Astrocyte (in vitro differentiated cells and primary cell): ENCODE data around the gene TNFAIP8L3. TPM values are rescaled to one million over a fixed set of nuclear protein-coding genes. Genes with fewer than 3 reads are reported as not detected.

ENCODE experiments used
- DNase-seq: peaks from one replicate; pipeline ENCODE4 v3.0.0-alpha.2; 2010; ENCODE audit warnings: low read depth
- FAIRE-seq: peaks from 2 replicates; lab custom pipeline; 2011; peaks lifted over from hg19 to GRCh38; lab: Jason Lieb, UNC
- H2AFZ ChIP-seq: 2 replicates; pipeline ENCODE4 v1.6.0; 2012; ENCODE audit warnings: low read depth, low read length, inconsistent platforms
- H3K27ac ChIP-seq: 2 replicates; pipeline ENCODE4 v1.5.1; 2011; ENCODE audit warnings: low read depth, low read length, inconsistent platforms
- H3K27me3 ChIP-seq: 2 replicates; pipeline ENCODE4 v1.6.0; 2011; ENCODE audit warnings: low read length, inconsistent platforms; ENCODE audit not compliant: insufficient read depth
- H3K36me3 ChIP-seq: 2 replicates; pipeline ENCODE4 v1.5.1; 2011; ENCODE audit warnings: low read length, inconsistent platforms; ENCODE audit not compliant: insufficient read depth
- H3K4me1 ChIP-seq: 2 replicates; pipeline ENCODE4 v1.5.1; 2011; ENCODE audit warnings: low read length, inconsistent platforms; ENCODE audit not compliant: insufficient read depth
- H3K4me2 ChIP-seq: 2 replicates; pipeline ENCODE4 v1.6.0; 2012; ENCODE audit warnings: low read length, inconsistent platforms
- H3K4me3 ChIP-seq: 2 replicates; pipeline ENCODE4 v1.5.1; 2011; ENCODE audit warnings: low read depth, mild to moderate bottlenecking, low read length, inconsistent platforms; ENCODE audit not compliant: insufficient read depth
- H3K79me2 ChIP-seq: 2 replicates; pipeline ENCODE4 v1.6.0; 2012; ENCODE audit warnings: mild to moderate bottlenecking, low read length, inconsistent platforms; ENCODE audit not compliant: insufficient read depth
- H3K9ac ChIP-seq: 2 replicates; pipeline ENCODE4 v1.6.0; 2012; ENCODE audit warnings: mild to moderate bottlenecking, low read length, inconsistent platforms
- H3K9me3 ChIP-seq: 2 replicates; pipeline ENCODE4 v1.5.1; 2012; ENCODE audit warnings: low read depth, mild to moderate bottlenecking, low read length, inconsistent platforms; ENCODE audit not compliant: insufficient read depth
- H4K20me1 ChIP-seq: 2 replicates; pipeline ENCODE4 v1.6.0; 2012; ENCODE audit warnings: low read length, inconsistent platforms; ENCODE audit not compliant: insufficient read depth
- H3K27ac Mint-ChIP-seq: one replicate; pipeline ENCODE4 v1.8.0; 2021; ENCODE audit warnings: mild to moderate bottlenecking, mixed read lengths; ENCODE audit not compliant: unreplicated experiment
- H3K27me3 Mint-ChIP-seq: one replicate; pipeline ENCODE4 v1.8.0; 2021; ENCODE audit warnings: low read depth, mixed read lengths; ENCODE audit not compliant: unreplicated experiment
- H3K36me3 Mint-ChIP-seq: one replicate; pipeline ENCODE4 v1.8.0; 2021; ENCODE audit warnings: low read depth, mixed read lengths; ENCODE audit not compliant: unreplicated experiment
- H3K4me1 Mint-ChIP-seq: one replicate; pipeline ENCODE4 v1.8.0; 2021; ENCODE audit warnings: low read depth, mixed read lengths; ENCODE audit not compliant: unreplicated experiment
- H3K4me3 Mint-ChIP-seq: one replicate; pipeline ENCODE4 v1.8.0; 2021; ENCODE audit warnings: mild to moderate bottlenecking, moderate library complexity, mixed read lengths; ENCODE audit not compliant: unreplicated experiment
- H3K9me3 Mint-ChIP-seq: one replicate; pipeline ENCODE4 v1.8.0; 2021; ENCODE audit warnings: mild to moderate bottlenecking, mixed read lengths; ENCODE audit not compliant: unreplicated experiment
- EZH2 ChIP-seq: IDR thresholded peaks from 2 replicates; pipeline ENCODE4 v1.6.1; 2012; ENCODE audit warnings: mild to moderate bottlenecking, low read length, inconsistent platforms; ENCODE audit not compliant: insufficient read depth
- total RNA-seq: library from RNA; stranded (reverse); gene quantifications from 2 replicates; pipeline ENCODE4 v1.2.1, GENCODE V29; 2021
- TF ChIP-seq, protein P1 (sequence below): IDR thresholded peaks from 2 replicates; pipeline ENCODE4 v1.5.1; 2011; ENCODE audit warnings: low read depth, mild to moderate bottlenecking, inconsistent platforms, low read length, moderate library complexity; ENCODE audit not compliant: insufficient read depth

The TNFAIP8L3 gene
- total RNA-seq, 1 donor from 2014 or later, result 1.1 TPM

DNA sequence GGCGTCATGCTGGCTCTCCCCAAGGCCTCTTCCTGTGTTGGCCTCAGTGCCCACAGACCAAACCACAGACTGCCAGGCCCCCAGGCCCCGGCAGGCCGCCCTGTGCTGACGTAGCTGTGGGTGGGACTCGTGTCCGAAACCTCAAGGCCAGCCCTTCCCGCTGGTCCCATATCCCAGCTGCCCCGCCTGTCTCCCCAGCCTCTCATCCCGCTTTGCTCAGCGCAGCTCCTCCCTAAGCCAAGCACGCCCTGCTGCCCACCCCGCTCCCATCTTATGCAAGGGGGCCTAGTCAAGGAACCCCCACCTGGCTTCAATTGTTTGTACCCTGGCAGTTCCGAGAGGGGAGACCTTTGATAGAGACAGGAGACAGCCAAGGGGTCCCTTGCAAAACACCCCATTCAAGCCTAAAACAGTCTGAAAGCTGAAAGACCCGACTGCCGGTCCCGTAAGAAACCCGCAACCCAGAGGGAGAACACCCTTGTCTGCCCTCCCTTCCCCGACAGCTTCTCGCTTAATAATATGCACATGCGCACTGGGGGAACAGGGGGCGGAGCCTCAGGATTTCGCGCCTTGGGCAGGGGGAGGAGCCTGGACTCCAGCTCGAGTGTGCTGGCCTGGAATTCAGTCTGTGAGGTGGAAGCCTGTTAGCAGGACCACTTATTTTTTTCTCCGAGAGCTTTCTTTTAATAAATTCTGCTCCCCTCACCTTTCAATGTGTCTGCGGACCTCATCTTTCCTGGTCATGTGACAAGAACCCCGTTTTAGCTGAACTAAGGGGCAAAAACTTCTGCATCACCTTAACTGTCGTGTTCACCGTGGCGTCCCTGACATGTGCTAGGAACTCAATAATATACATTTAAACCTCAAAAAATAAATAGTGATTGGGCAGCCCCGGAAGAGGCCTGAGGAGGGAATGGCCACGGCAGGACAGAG lies 17.2 kb downstream of the TNFAIP8L3 start:
- Histone ChIP-seq H3K4me3 (peak overlapping the region; percentile 33), H2AFZ (peak overlapping the region; percentile 75), H3K36me3 (no peaks in the 10 kb centered on the region), H3K27ac (no peak overlapping the region), H3K79me2 (no peaks in the 10 kb centered on the region), H3K9me3 (no peaks in the 10 kb centered on the region), H3K4me1 (peaks cover 4% of the 10 kb centered on the region), H3K9ac (peak overlapping the region; percentile 55), H3K4me2 (peak overlapping the region; percentile 81), H3K27me3 (peaks cover 15% of the 10 kb centered on the region), H4K20me1 (no peaks in the 10 kb centered on the region)
- no peak for FAIRE-seq
- H3K4me3 Mint-ChIP-seq, result no peak overlapping the region
- peaks cover 16% of the 10 kb centered on the region for H3K27me3 Mint-ChIP-seq
- no peak overlapping the region for H3K27ac Mint-ChIP-seq
- peaks cover 5% of the 10 kb centered on the region for H3K36me3 Mint-ChIP-seq
- TF ChIP-seq, protein P1, sequence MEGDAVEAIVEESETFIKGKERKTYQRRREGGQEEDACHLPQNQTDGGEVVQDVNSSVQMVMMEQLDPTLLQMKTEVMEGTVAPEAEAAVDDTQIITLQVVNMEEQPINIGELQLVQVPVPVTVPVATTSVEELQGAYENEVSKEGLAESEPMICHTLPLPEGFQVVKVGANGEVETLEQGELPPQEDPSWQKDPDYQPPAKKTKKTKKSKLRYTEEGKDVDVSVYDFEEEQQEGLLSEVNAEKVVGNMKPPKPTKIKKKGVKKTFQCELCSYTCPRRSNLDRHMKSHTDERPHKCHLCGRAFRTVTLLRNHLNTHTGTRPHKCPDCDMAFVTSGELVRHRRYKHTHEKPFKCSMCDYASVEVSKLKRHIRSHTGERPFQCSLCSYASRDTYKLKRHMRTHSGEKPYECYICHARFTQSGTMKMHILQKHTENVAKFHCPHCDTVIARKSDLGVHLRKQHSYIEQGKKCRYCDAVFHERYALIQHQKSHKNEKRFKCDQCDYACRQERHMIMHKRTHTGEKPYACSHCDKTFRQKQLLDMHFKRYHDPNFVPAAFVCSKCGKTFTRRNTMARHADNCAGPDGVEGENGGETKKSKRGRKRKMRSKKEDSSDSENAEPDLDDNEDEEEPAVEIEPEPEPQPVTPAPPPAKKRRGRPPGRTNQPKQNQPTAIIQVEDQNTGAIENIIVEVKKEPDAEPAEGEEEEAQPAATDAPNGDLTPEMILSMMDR, result no peak
- peaks cover 10% of the 10 kb centered on the region for H3K4me1 Mint-ChIP-seq
- peak; percentile 67 for DNase-seq
- H3K9me3 Mint-ChIP-seq, result peaks cover 4% of the 10 kb centered on the region

- H3K4me1 Mint-ChIP-seq, result peaks cover 10% of the 10 kb centered on the region
- Histone ChIP-seq H3K9ac (no peak overlapping the region), H3K4me1 (peaks cover 4% of the 10 kb centered on the region), H3K27me3 (peaks cover 15% of the 10 kb centered on the region), H3K79me2 (no peaks in the 10 kb centered on the region), H3K4me3 (no peak overlapping the region), H2AFZ (peak overlapping the region; percentile 75), H3K36me3 (no peaks in the 10 kb centered on the region), H3K9me3 (no peaks in the 10 kb centered on the region), H4K20me1 (no peaks in the 10 kb centered on the region), H3K4me2 (no peak overlapping the region), H3K27ac (no peak overlapping the region)
- H3K27ac Mint-ChIP-seq, result no peak overlapping the region
- no peak overlapping the region for H3K4me3 Mint-ChIP-seq
- peaks cover 4% of the 10 kb centered on the region for H3K9me3 Mint-ChIP-seq
- no peak for DNase-seq
- TF ChIP-seq EZH2, result no peak
- TF ChIP-seq, protein P1, result no peak
- peaks cover 16% of the 10 kb centered on the region for H3K27me3 Mint-ChIP-seq
- no peak for FAIRE-seq
- peaks cover 5% of the 10 kb centered on the region for H3K36me3 Mint-ChIP-seq
These were observed 18.0 kb downstream of the TNFAIP8L3 start for GRCh38 chr15:51076524-51077220.
